NCI-H748 (cell line): Measurements from ENCODE around the gene FCRL6.

Experiments
- DNase-seq: peaks from one replicate; lab custom pipeline; 2025; ENCODE audit not compliant: unreplicated experiment; lab: John Stamatoyannopoulos, UW

FCRL6 gene

GRCh38 chr1:159802111-159802510 is at the start of gene FCRL6:
FCRL6 (plus strand) TSS chr1:159802360; CDS start chr1:159802425, 65 bp downstream.
- no peak for DNase-seq

GRCh38 chr1:159753386-159753785 is 48.8 kb upstream of the FCRL6 start:
- no peak for DNase-seq

- no peak for DNase-seq
Observed at GRCh38 chr1:159755451-159756007, 46.6 kb upstream of the FCRL6 start.

- DNase-seq: no peak
Observed at GRCh38 chr1:159756397-159756796, 45.8 kb upstream of the FCRL6 start.

GRCh38 chr1:159763686-159764085 is 38.5 kb upstream of the FCRL6 start:
- no peak for DNase-seq

GRCh38 chr1:159765806-159766205 is 36.4 kb upstream of the FCRL6 start:
- DNase-seq: no peak

GRCh38 chr1:159771127-159771895 is 30.8 kb upstream of the FCRL6 start:
- DNase-seq: no peak

- DNase-seq: no peak
Observed at GRCh38 chr1:159774465-159774864, 27.7 kb upstream of the FCRL6 start.

GRCh38 chr1:159775716-159776115 is 26.4 kb upstream of the FCRL6 start:
- no peak for DNase-seq

GRCh38 chr1:159778266-159778665 is 23.9 kb upstream of the FCRL6 start:
- no peak for DNase-seq

GRCh38 chr1:159779403-159779851 is 22.7 kb upstream of the FCRL6 start:
- no peak for DNase-seq

- peak; percentile 88 for DNase-seq
Observed at GRCh38 chr1:159780583-159781582, 21.3 kb upstream of the FCRL6 start, which contains the start of gene DUSP23. DUSP23 (plus strand) TSS chr1:159780962; CDS start chr1:159781101, 139 bp downstream.

GRCh38 chr1:159781992-159782391 is 20.2 kb upstream of the FCRL6 start:
- no peak for DNase-seq

- DNase-seq: no peak
Observed at GRCh38 chr1:159783724-159784123, 18.4 kb upstream of the FCRL6 start.

GRCh38 chr1:159786465-159786864 is 15.7 kb upstream of the FCRL6 start:
- DNase-seq: no peak

- no peak for DNase-seq
Observed at GRCh38 chr1:159786966-159787365, 15.2 kb upstream of the FCRL6 start.

- peak; percentile 49 for DNase-seq
Observed at GRCh38 chr1:159790237-159790917, 11.8 kb upstream of the FCRL6 start.

GRCh38 chr1:159791031-159791430 is 11.1 kb upstream of the FCRL6 start:
- no peak for DNase-seq

GRCh38 chr1:159791461-159791860 is 10.7 kb upstream of the FCRL6 start:
- no peak for DNase-seq

GRCh38 chr1:159795534-159795933 is 6.6 kb upstream of the FCRL6 start:
- no peak for DNase-seq

GRCh38 chr1:159798893-159799292 is 3.3 kb upstream of the FCRL6 start:
- DNase-seq: peak; percentile 87
